ENCODE data around the gene LILRB4.
"Not testable (repeated sequence)": the region's sequence is repeated elsewhere in the genome, so short reads cannot be mapped to it uniquely, and the experiment has no call there.

LILRB4 gene

GRCh38 chr19:54662730-54663129 is at the start of gene LILRB4:
LILRB4 (plus strand) TSS chr19:54662985; CDS start chr19:54663034, 49 bp downstream.
- peaks cover 0 to 13% of the 10 kb centered on the region in 2 donors for H3K27me3 Mint-ChIP-seq
- ATAC-seq (replicated peaks), result peak; percentile 66 to 71
- H3K4me1 Mint-ChIP-seq, result peaks cover 39 to 62% of the 10 kb centered on the region in 2 donors
- H3K36me3 Mint-ChIP-seq, result peaks cover 36% of the 10 kb centered on the region in 2 donors
- DNase-seq, result peak; percentile 49
- peaks cover 6 to 10% of the 10 kb centered on the region in 2 donors for H3K9me3 Mint-ChIP-seq
- H3K27ac Mint-ChIP-seq, result peak within 1 kb of the TSS; percentile 82
- H3K4me3 Mint-ChIP-seq, result peak within 1 kb of the TSS; percentile 72 to 77

- peak overlapping the region in 1 of 2 donors; percentile 46 for H3K4me3 Mint-ChIP-seq
- peaks cover 47 to 71% of the 10 kb centered on the region in 2 donors for H3K4me1 Mint-ChIP-seq
- DNase-seq, result no peak
- H3K9me3 Mint-ChIP-seq, result peaks cover 11 to 15% of the 10 kb centered on the region in 2 donors
- peaks cover 15 to 30% of the 10 kb centered on the region in 2 donors for H3K36me3 Mint-ChIP-seq
- H3K27ac Mint-ChIP-seq, result no peak overlapping the region
- ATAC-seq (replicated peaks), result no peak
- H3K27me3 Mint-ChIP-seq, result no peaks in the 10 kb centered on the region
These were observed 48.1 kb upstream of the LILRB4 start for GRCh38 chr19:54614726-54615125.

GRCh38 chr19:54616057-54616456 is 46.7 kb upstream of the LILRB4 start:
- peak overlapping the region; percentile 93 for H3K27ac Mint-ChIP-seq
- H3K27me3 Mint-ChIP-seq, result no peaks in the 10 kb centered on the region
- peaks cover 15 to 25% of the 10 kb centered on the region in 2 donors for H3K36me3 Mint-ChIP-seq
- ATAC-seq (replicated peaks) (peak; percentile 46 to 51), DNase-seq (no peak)
- peaks cover 7 to 13% of the 10 kb centered on the region in 2 donors for H3K9me3 Mint-ChIP-seq
- H3K4me3 Mint-ChIP-seq, result peak overlapping the region; percentile 82 to 88
- peaks cover 44 to 58% of the 10 kb centered on the region in 2 donors for H3K4me1 Mint-ChIP-seq

- Mint-ChIP-seq H3K4me1 (peaks cover 46 to 58% of the 10 kb centered on the region in 2 donors), H3K4me3 (peak overlapping the region; percentile 82 to 88), H3K27me3 (no peaks in the 10 kb centered on the region), H3K27ac (peak overlapping the region; percentile 93), H3K36me3 (peaks cover 23 to 33% of the 10 kb centered on the region in 2 donors), H3K9me3 (peaks cover 7 to 13% of the 10 kb centered on the region in 2 donors)
- DNase-seq, result peak; percentile 71
- peak; percentile 95 to 96 for ATAC-seq (replicated peaks)
These were observed 45.8 kb upstream of the LILRB4 start for GRCh38 chr19:54616821-54617560.

GRCh38 chr19:54620464-54620863 is 42.3 kb upstream of the LILRB4 start:
- H3K4me3 Mint-ChIP-seq, result peak overlapping the region; percentile 58 to 62
- H3K27ac Mint-ChIP-seq, result no peak overlapping the region
- H3K4me1 Mint-ChIP-seq, result peaks cover 46 to 58% of the 10 kb centered on the region in 2 donors
- no peak for ATAC-seq (replicated peaks)
- H3K27me3 Mint-ChIP-seq, result no peaks in the 10 kb centered on the region
- peaks cover 29% of the 10 kb centered on the region in 2 donors for H3K36me3 Mint-ChIP-seq
- no peak for DNase-seq
- peaks cover 0 to 2% of the 10 kb centered on the region in 2 donors for H3K9me3 Mint-ChIP-seq

- Mint-ChIP-seq H3K36me3 (peaks cover 36 to 41% of the 10 kb centered on the region in 2 donors), H3K4me3 (peak overlapping the region; percentile 88 to 90), H3K27ac (peak overlapping the region; percentile 94), H3K27me3 (no peaks in the 10 kb centered on the region), H3K9me3 (no peaks in the 10 kb centered on the region), H3K4me1 (peaks cover 44 to 63% of the 10 kb centered on the region in 2 donors)
- no peak for ATAC-seq (replicated peaks)
- DNase-seq, result no peak
These were observed 40.4 kb upstream of the LILRB4 start for GRCh38 chr19:54622431-54622830.

GRCh38 chr19:54624234-54624633 is 38.6 kb upstream of the LILRB4 start:
- Mint-ChIP-seq H3K36me3 (peaks cover 47 to 53% of the 10 kb centered on the region in 2 donors), H3K27ac (peak overlapping the region; percentile 97), H3K4me1 (peaks cover 59 to 80% of the 10 kb centered on the region in 2 donors), H3K4me3 (peak overlapping the region; percentile 88 to 90)
- DNase-seq, H3K9me3 Mint-ChIP-seq, H3K27me3 Mint-ChIP-seq: not testable (repeated sequence)
- peak; percentile 66 to 71 for ATAC-seq (replicated peaks)

GRCh38 chr19:54624934-54625730 is 37.7 kb upstream of the LILRB4 start:
- H3K4me1 Mint-ChIP-seq, result peaks cover 67 to 89% of the 10 kb centered on the region in 2 donors
- not testable (repeated sequence) for DNase-seq, H3K9me3 Mint-ChIP-seq, H3K27me3 Mint-ChIP-seq
- peak overlapping the region; percentile 97 for H3K27ac Mint-ChIP-seq
- H3K36me3 Mint-ChIP-seq, result peaks cover 47 to 59% of the 10 kb centered on the region in 2 donors
- H3K4me3 Mint-ChIP-seq, result peak overlapping the region; percentile 88 to 90
- peak; percentile 81 to 85 for ATAC-seq (replicated peaks)

- no peak overlapping the region for H3K4me3 Mint-ChIP-seq
- ATAC-seq (replicated peaks), result no peak
- no peaks in the 10 kb centered on the region for H3K27me3 Mint-ChIP-seq
- H3K4me1 Mint-ChIP-seq, result peaks cover 78 to 97% of the 10 kb centered on the region in 2 donors
- peak overlapping the region; percentile 97 for H3K27ac Mint-ChIP-seq
- no peaks in the 10 kb centered on the region for H3K9me3 Mint-ChIP-seq
- DNase-seq, result no peak
- H3K36me3 Mint-ChIP-seq, result peaks cover 53 to 63% of the 10 kb centered on the region in 2 donors
These were observed 36.0 kb upstream of the LILRB4 start for GRCh38 chr19:54626757-54627156.

GRCh38 chr19:54627912-54628311 is 34.9 kb upstream of the LILRB4 start:
- DNase-seq; H3K4me3 Mint-ChIP-seq; H3K9me3 Mint-ChIP-seq; H3K27me3 Mint-ChIP-seq; ATAC-seq (replicated peaks): not testable (repeated sequence)
- Mint-ChIP-seq H3K27ac (peak overlapping the region; percentile 27), H3K36me3 (peaks cover 55 to 72% of the 10 kb centered on the region in 2 donors), H3K4me1 (peaks cover 75 to 97% of the 10 kb centered on the region in 2 donors)

- H3K27me3 Mint-ChIP-seq, DNase-seq, H3K9me3 Mint-ChIP-seq: not testable (repeated sequence)
- peak within 1 kb of the TSS; percentile 81 to 86 for H3K4me3 Mint-ChIP-seq
- H3K36me3 Mint-ChIP-seq, result peaks cover 50 to 74% of the 10 kb centered on the region in 2 donors
- H3K27ac Mint-ChIP-seq, result peak within 1 kb of the TSS; percentile 91
- ATAC-seq (replicated peaks), result peak; percentile 43 to 48
- H3K4me1 Mint-ChIP-seq, result peaks cover 64 to 80% of the 10 kb centered on the region in 2 donors
These were observed 32.5 kb upstream of the LILRB4 start, which contains the start of gene LILRB1 for GRCh38 chr19:54630262-54630661. LILRB1 (plus strand) TSS chr19:54630484; CDS start chr19:54631074, 590 bp downstream.

- H3K27ac Mint-ChIP-seq, result peak overlapping the region; percentile 91
- DNase-seq (no peak), ATAC-seq (replicated peaks) (peak; percentile 25 to 48)
- H3K4me3 Mint-ChIP-seq, result peak overlapping the region; percentile 81 to 86
- peaks cover 60 to 74% of the 10 kb centered on the region in 2 donors for H3K4me1 Mint-ChIP-seq
- H3K36me3 Mint-ChIP-seq, result peaks cover 53 to 76% of the 10 kb centered on the region in 2 donors
- H3K9me3 Mint-ChIP-seq, result no peaks in the 10 kb centered on the region
- H3K27me3 Mint-ChIP-seq, result no peaks in the 10 kb centered on the region
These were observed 32.0 kb upstream of the LILRB4 start for GRCh38 chr19:54630782-54631181.

GRCh38 chr19:54631489-54632337 is 31.1 kb upstream of the LILRB4 start:
- Mint-ChIP-seq H3K4me1 (peaks cover 55 to 65% of the 10 kb centered on the region in 2 donors), H3K4me3 (peak overlapping the region; percentile 34 to 86), H3K27ac (peak overlapping the region; percentile 83), H3K36me3 (peaks cover 53 to 75% of the 10 kb centered on the region in 2 donors)
- not testable (repeated sequence) for H3K9me3 Mint-ChIP-seq; H3K27me3 Mint-ChIP-seq; ATAC-seq (replicated peaks); DNase-seq

Data from stimulated activated naive B cell treated with anti-CD40 and anti-IgM and Interleukin-4, amounts not matched to agents 10 μg/mL and 1 μg/mL and 100 μg/mL, for 72 hours (primary cell).